Activated B cell treated with CpG ODN at 0.5 μM for 24 hours (primary cell): Measurements from ENCODE around the gene RB1. TPM values are rescaled to one million over a fixed set of nuclear protein-coding genes. Genes with fewer than 3 reads are reported as not detected.

Experiments
- ATAC-seq: fragments of 200-7000 bp; cut with Tn5 transposase; one replicate; pipeline ENCODE4 v1.10.0; 2021; ENCODE audit warnings: low read depth, mild to moderate bottlenecking, moderate library complexity
- CTCF ChIA-PET: fragments of 350-600 bp; sonication (Branson Sonifier 250); formaldehyde crosslinking; loops from one replicate; lab custom pipeline; 2021; ENCODE audit warnings: antibody characterized with exemption; lab: Charles Lee
- POLR2A ChIA-PET: fragments of 350-600 bp; sonication (Branson Sonifier 250); formaldehyde crosslinking; loops from one replicate; lab custom pipeline; 2021; ENCODE audit warnings: antibody characterized with exemption; lab: Charles Lee
- DNase-seq: peaks from one replicate; pipeline ENCODE4 v3.0.0; 2022
- H3K27ac Mint-ChIP-seq: one replicate; pipeline ENCODE4 v1.8.0; 2020; ENCODE audit warnings: mixed read lengths
- H3K27me3 Mint-ChIP-seq: one replicate; pipeline ENCODE4 v1.8.0; 2021; ENCODE audit warnings: mixed read lengths
- H3K36me3 Mint-ChIP-seq: one replicate; pipeline ENCODE4 v1.8.0; 2021; ENCODE audit warnings: low read depth, mixed read lengths
- H3K4me1 Mint-ChIP-seq: one replicate; pipeline ENCODE4 v1.8.0; 2021; ENCODE audit warnings: mixed read lengths
- H3K4me3 Mint-ChIP-seq: one replicate; pipeline ENCODE4 v1.8.0; 2020; ENCODE audit warnings: mild to moderate bottlenecking, mixed read lengths
- H3K9me3 Mint-ChIP-seq: one replicate; pipeline ENCODE4 v1.8.0; 2020; ENCODE audit warnings: mixed read lengths
- intact Hi-C: fragments of 100-400 bp; cut with micrococcal nuclease; formaldehyde crosslinking; loops from one replicate; pipeline ENCODE4 v1.15.1; 2024
- total RNA-seq: library from RNA; stranded (reverse); gene quantifications from 2 replicates; pipeline ENCODE4 v1.2.3, GENCODE V29; 2022
- TF ChIP-seq, protein P1 (sequence below): fragments of 200-600 bp; IDR thresholded peaks from one replicate; pipeline ENCODE4 v1.8.0; 2022; ENCODE audit warnings: antibody characterized with exemption, mild to moderate bottlenecking

RB1 gene
- total RNA-seq, 1 donor from 2014 or later: 70.5 TPM

DNA sequence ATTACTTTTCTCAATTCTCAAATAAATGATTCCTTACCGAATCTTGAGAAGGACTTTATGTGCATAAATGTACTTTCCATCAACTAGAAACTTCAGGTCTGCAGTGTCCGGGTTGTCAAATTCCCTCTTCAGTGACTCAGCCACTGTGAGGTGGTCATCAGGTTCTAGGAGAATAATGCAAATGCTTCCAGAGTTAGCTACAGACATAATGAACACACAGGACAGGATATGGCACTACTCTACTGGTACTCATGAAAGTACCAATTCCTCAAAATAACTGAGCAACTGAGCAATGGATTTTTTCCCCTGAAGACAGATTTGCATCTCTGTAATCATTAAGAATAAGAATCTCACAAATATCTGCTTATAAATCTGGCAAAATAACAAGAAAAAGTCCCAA is 198.2 kb downstream of the RB1 start:
- TF ChIP-seq, protein P1, sequence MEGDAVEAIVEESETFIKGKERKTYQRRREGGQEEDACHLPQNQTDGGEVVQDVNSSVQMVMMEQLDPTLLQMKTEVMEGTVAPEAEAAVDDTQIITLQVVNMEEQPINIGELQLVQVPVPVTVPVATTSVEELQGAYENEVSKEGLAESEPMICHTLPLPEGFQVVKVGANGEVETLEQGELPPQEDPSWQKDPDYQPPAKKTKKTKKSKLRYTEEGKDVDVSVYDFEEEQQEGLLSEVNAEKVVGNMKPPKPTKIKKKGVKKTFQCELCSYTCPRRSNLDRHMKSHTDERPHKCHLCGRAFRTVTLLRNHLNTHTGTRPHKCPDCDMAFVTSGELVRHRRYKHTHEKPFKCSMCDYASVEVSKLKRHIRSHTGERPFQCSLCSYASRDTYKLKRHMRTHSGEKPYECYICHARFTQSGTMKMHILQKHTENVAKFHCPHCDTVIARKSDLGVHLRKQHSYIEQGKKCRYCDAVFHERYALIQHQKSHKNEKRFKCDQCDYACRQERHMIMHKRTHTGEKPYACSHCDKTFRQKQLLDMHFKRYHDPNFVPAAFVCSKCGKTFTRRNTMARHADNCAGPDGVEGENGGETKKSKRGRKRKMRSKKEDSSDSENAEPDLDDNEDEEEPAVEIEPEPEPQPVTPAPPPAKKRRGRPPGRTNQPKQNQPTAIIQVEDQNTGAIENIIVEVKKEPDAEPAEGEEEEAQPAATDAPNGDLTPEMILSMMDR: no peak
- H3K36me3 Mint-ChIP-seq: no peaks in the 10 kb centered on the region
- ChIA-PET POLR2A (interaction anchor here (0.7 to 1.2 kb wide), 3 partner anchors 31 to 464 kb away, joined by 3 to 4 read pairs (median 3); partner anchors contain the start of genes NUDT15 and RCBTB2), CTCF (no interaction called here)
- peaks cover 60% of the 10 kb centered on the region for H3K4me1 Mint-ChIP-seq
- DNase-seq (no peak), ATAC-seq (no peak)
- H3K4me3 Mint-ChIP-seq: no peak overlapping the region
- no peak overlapping the region for H3K27ac Mint-ChIP-seq
- no peaks in the 10 kb centered on the region for H3K9me3 Mint-ChIP-seq
- H3K27me3 Mint-ChIP-seq: peaks cover 18% of the 10 kb centered on the region
- intact Hi-C loops: no loop called here

- POLR2A ChIA-PET: interaction anchor here (0.7 kb wide), 1 partner anchor 1906 kb away, joined by 3 read pairs; no protein-coding TSS in a partner anchor
- intact Hi-C loops: no loop called here
- DNase-seq (no peak), ATAC-seq (no peak)
- Mint-ChIP-seq H3K9me3 (no peaks in the 10 kb centered on the region), H3K27ac (no peak overlapping the region), H3K27me3 (peaks cover 22% of the 10 kb centered on the region), H3K4me3 (no peak overlapping the region), H3K36me3 (no peaks in the 10 kb centered on the region), H3K4me1 (peaks cover 61% of the 10 kb centered on the region)
- CTCF ChIA-PET: no interaction called here
- TF ChIP-seq, protein P1: no peak
Measured at GRCh38 chr13:48502601-48503319, 199.2 kb downstream of the RB1 start.

- Mint-ChIP-seq H3K9me3 (no peaks in the 10 kb centered on the region), H3K27me3 (peaks cover 20% of the 10 kb centered on the region), H3K27ac (peak overlapping the region; percentile 36), H3K36me3 (no peaks in the 10 kb centered on the region), H3K4me3 (no peak overlapping the region), H3K4me1 (peaks cover 61% of the 10 kb centered on the region)
- intact Hi-C loops: loop anchor here (1.0 to 5.0 kb wide), 6 partner anchors 12 to 272 kb away; partner anchors contain the start of gene ITM2B
- no peak for ATAC-seq
- CTCF ChIA-PET: no interaction called here
- no peak for DNase-seq
- POLR2A ChIA-PET: interaction anchor here (0.6 to 1.6 kb wide), 2 partner anchors 10 to 12 kb away, joined by 6 to 20 read pairs; no protein-coding TSS in a partner anchor
- TF ChIP-seq, protein P1: no peak
Measured at GRCh38 chr13:48504606-48505005, 201.1 kb downstream of the RB1 start.

GRCh38 chr13:48505012-48505411 is 201.5 kb downstream of the RB1 start:
- ChIA-PET POLR2A (interaction anchor here (0.6 to 1.6 kb wide), 3 partner anchors 10 to 27 kb away, joined by 6 to 20 read pairs (median 11); partner anchors contain the start of gene RCBTB2), CTCF (no interaction called here)
- Mint-ChIP-seq H3K4me3 (peak overlapping the region; percentile 75), H3K4me1 (peaks cover 60% of the 10 kb centered on the region), H3K27ac (peak overlapping the region; percentile 38), H3K36me3 (no peaks in the 10 kb centered on the region), H3K9me3 (no peaks in the 10 kb centered on the region), H3K27me3 (peaks cover 20% of the 10 kb centered on the region)
- TF ChIP-seq, protein P1: no peak
- no peak for ATAC-seq
- no peak for DNase-seq
- intact Hi-C loops: loop anchor here (1.0 to 5.0 kb wide), 6 partner anchors 13 to 273 kb away; partner anchors contain the start of gene ITM2B

- peaks cover 55% of the 10 kb centered on the region for H3K4me1 Mint-ChIP-seq
- ChIA-PET CTCF (interaction anchor here (0.8 to 2.7 kb wide), 3 partner anchors 13 to 75 kb away, joined by 4 to 6 read pairs (median 4); no protein-coding TSS in a partner anchor), POLR2A (interaction anchor here (0.7 to 1.6 kb wide), 6 partner anchors 13 to 471 kb away, joined by 3 to 20 read pairs (median 4); partner anchors contain the start of genes ITM2B and RCBTB2)
- intact Hi-C loops: loop anchor here (1.0 to 5.0 kb wide), 6 partner anchors 13 to 273 kb away; partner anchors contain the start of gene ITM2B
- peak overlapping the region; percentile 75 for H3K4me3 Mint-ChIP-seq
- DNase-seq (no peak), ATAC-seq (peak; percentile 85)
- H3K36me3 Mint-ChIP-seq: no peaks in the 10 kb centered on the region
- H3K27me3 Mint-ChIP-seq: peaks cover 20% of the 10 kb centered on the region
- TF ChIP-seq, protein P1: no peak
- no peaks in the 10 kb centered on the region for H3K9me3 Mint-ChIP-seq
- H3K27ac Mint-ChIP-seq: peak overlapping the region; percentile 59
Measured at GRCh38 chr13:48505597-48506091, 202.1 kb downstream of the RB1 start.
